HG02870 (cell line): ENCODE results near the gene MCM3AP.
"Not testable (repeated sequence)": the region's sequence is repeated elsewhere in the genome, so short reads cannot be mapped to it uniquely, and the experiment has no call there.

ENCODE experiments used
- ATAC-seq: cut with Tn5 transposase; IDR thresholded peaks from one replicate; pipeline ENCODE4 v1.9.1; 2021; ENCODE audit warnings: mild to moderate bottlenecking, moderate library complexity; ENCODE audit not compliant: unreplicated experiment

The MCM3AP gene

DNA sequence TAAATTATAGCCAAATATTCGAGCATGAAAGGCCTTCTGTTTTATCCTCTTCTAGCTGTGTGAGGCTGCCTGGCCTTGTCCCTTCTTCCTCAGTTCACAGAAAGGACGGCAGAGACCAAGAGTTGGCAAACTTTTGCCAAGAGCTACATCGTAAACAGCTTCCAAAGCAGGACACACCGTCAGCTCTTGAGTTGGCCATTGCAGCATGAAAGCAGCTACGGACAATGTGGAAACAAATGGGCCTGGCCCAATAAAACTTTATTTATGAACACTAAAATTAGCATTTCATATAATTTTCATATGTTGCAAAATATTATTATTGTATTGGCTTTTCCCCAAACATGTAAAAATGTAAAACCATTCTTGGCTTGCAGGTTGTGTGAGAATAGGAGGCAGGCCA lies 27.5 kb upstream of the MCM3AP start:
- no peak for ATAC-seq

DNA sequence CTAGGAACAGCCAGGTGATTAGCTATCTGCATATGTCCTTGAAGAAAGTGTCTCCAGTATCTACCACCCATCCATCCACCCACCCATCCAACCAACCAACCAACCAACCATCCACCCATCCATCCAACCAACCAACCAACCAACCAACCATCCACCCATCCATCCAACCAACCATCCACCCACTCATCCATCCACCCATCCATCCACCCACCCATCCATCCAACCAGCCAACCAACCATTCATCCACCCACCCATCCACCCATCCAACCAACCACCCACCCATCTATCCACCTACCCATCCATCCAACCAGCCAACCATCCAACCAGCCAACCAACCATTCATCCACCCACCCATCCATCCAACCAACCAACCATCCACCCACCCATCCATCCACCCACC lies 26.2 kb upstream of the MCM3AP start:
- no peak for ATAC-seq

DNA sequence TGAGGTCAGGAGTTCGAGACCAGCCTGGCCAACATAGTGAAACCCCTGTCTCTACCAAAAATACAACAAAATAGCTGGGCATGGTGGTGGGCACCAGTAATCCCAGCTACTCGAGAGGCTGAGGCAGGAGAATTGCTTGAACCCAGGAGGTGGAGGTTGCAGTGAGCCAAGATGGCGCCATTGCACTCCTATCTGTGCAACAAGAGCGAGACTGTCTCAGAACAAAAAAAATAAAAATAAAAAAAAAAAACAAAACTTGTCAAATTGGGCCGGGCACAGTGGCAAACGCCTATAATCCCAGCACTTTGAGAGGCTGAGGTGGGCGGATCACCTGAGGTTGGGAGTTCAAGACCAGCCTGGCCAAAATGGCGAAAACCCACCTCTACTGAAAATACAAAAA lies 24.8 kb upstream of the MCM3AP start:
- ATAC-seq = not testable (repeated sequence)

DNA sequence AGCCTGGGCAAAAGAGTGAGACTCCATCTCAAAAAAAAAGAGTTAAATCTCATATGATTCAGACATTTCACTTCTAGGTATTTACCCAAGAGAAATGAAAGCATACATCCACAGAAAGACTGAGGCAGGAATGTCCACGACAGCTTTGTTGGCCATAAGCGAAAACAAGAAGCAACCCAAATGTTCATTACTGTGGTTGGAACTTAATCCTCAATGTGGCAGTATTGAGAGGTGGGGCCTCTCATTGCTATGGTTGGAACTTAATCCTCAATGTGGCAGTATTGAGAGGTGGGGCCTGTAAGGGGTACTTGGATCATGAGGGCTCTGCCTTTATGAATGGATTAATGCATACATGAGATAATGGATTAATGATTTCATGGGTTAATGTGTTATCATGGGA lies 23.0 kb upstream of the MCM3AP start:
- ATAC-seq = no peak

DNA sequence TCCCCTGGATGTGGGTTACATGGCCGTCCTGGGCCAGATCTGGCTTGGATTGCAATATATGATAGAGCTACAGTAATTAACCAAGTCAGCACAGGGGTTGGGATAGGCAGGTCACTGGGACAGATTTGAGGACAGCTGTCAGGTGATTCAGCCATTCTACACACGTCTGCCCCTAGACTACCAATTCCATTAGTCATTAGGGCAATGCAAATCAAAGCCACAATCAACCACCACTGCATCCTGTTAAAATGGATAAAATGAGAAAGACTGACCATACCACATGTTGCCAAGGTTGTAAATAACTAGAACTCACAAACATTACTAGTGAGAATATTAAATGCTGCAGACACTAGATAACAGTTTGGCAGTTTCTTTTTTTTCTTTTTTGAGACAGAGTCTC lies 22.2 kb upstream of the MCM3AP start:
- ATAC-seq = no peak

DNA sequence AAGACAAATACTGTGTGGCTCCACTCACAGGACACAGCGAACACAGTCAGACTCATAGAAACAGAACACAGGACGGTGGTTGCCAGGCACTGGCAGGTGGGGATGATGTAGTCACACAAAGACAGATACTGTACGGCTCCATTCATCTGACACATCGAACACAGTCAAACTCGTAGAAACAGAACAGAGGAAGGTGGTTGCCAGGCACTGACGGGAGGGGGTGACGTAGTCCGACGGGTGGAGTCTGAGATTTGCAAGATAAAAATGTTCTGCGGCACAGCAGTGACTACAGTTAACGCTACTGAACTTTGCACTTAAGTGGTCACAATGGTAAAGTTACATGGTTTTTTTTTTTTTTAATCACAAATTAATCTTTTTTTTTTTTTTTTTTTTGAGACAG lies 19.5 kb upstream of the MCM3AP start:
- no peak for ATAC-seq

DNA sequence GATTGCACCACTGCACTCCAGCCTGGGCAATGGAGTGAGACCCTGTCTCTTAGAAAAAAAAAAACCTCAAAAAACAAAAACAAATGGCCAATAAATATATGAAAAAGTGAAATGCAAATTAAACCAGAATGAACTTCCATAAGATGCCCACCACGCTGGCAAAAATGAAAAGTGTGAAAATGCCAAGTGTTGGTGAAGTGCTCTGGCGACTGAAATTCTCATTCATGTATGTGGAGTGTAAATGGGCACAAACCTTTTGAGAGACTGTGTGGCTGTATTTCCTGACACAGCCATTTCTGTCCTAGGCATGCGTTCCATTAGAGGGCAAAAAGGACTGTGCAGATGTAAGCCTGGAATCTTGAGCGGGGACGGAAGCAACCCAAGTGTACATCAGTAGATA lies 19.0 kb upstream of the MCM3AP start:
- no peak for ATAC-seq

DNA sequence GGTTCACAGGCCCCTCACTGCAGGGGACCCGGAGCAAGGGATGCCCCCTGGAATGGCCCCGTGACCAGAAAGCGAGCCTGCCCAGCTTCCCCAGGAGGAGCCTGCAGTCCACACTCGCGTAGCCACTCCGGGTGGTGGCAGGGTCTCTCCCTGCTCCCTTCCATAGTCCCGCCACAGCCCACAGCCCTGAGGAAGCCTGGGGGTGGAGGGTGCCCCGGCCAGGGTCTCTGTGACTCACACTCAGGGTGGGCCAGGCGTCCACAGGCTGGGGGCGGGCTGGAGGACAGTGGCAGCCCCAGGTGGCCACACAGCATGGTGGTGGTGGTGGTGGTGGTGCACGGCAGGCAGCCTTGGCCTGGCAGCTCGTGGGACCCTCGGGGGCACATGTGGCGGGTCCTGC lies 16.3 kb upstream of the MCM3AP start:
- ATAC-seq = no peak

DNA sequence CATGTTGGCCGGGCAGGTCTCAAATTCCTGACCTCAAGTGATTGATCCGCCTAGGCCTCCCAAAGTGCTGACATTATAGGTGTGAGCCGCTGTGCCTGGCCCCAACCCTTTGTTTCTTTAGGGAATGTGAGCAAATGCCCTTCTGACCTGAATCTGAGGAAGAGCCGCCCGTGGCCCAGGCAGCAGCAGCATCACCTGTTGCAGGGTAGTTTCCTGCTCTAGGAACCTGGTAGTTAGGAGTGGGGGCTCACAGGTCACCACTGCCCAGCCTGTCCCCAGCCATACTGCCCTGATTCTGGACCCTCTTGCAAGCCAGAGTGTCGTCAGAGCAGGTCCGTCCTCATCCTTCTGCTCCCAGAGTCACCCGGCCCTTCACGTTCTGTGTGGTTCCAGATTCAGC lies 13.8 kb upstream of the MCM3AP start:
- ATAC-seq = no peak

DNA sequence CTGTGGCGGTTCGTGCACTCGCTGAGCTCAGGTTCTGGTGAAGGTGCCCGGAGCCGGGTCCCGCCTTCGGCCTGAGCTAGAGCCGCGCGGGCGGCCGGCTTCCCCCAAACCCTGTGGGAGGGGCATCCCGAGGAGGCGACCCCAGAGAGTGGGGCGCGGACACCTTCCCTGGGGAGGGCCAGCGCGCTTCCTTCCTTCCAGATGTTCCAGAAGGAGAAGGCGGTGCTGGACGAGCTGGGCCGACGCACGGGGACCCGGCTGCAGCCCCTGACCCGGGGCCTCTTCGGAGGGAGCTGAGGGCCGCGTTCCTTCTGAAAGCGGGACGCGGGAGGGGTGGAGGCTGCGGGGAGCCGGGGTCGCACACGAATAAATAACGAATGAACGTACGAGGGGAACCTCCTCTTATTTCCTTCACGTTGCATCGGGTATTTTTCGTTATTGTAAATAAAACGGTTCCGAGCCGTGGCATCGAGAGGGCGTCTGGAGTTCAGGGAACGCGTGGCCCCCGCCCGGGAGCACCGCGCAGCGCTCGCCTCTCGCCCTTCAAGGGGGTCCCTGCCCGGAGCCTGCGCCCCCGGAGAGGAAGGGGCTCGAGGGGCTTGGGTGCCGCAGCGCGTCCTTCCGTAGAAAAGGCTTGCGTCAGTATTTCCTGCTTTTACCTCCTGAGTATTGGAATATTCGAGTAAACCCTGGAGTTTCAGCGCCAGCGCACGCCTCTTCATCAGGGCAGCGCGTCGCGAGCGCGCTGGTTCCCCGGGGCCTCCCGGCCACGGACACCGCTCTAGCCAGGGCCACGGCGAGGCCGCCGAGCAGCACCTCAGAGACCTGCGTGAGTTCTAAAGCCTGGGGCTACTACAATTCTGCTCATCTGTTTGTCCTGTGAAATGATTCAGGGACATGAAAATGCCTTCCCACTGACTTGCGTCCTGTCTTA lies 12.2 kb upstream of the MCM3AP start:
- no peak for ATAC-seq

DNA sequence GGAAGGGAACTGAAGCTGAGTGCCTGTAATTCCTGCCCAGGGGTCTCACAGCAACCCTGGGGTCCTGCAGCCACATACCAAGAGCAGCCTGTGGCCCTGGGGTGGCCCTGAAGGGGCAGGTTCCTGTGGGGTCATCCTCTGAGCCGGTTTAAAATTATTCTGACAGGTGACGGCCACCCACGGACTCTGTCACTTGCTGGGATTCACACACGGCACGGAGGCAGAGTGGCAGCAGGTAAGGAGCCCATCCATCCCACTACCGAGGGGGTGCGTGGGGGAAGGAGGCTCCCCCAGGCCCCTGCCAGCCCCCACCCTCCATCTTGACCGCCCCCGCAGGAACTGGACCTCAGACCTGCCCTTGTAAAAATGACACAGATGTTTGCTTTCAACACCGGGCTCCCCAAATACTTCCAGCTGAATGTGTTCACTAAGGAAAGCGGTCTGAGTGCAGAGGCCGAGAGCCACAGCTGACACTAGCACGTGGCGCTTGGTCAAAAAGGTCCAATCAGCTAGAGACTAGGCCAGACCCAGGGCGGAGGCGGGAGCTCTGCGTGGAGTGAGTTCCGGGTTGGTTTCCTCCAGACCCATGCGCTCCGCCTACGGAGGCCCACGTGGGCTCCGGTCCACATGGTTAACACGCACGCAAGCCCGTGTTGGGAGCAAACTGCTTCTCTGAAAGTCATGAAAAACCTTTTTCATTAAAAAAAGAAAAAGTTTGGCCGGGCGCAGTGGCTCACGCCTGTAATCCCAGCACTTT lies 10.8 kb upstream of the MCM3AP start:
- no peak for ATAC-seq

DNA sequence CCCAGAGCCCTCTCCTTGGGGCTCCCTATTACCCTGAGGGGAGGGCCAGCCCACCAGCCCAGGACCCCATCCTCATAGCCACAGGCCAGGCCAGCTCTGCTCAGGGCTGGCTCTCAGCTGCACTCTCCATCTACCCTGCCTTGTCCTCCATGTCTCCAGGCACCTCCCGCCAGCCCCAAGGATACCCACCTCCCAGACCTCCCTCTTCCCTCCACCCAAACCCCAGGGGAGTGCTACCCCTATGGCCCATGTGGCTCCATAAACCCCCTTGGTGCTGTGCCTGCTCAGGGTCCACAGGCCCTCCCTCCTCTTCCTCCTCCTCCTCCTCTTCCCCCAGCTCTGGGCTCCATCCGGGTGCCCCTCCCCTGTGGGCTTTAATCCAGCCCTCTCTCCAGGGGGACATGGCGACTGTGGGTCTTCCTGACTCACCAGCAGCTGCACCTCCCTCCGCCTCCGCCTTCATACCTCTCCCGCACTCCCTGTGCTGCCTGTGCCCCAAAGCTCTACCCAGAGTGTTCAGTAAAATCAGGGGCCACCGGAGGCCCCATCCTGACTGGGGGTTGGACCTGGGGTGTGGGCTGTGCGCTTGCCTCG lies 9.9 kb upstream of the MCM3AP start:
- ATAC-seq = no peak

DNA sequence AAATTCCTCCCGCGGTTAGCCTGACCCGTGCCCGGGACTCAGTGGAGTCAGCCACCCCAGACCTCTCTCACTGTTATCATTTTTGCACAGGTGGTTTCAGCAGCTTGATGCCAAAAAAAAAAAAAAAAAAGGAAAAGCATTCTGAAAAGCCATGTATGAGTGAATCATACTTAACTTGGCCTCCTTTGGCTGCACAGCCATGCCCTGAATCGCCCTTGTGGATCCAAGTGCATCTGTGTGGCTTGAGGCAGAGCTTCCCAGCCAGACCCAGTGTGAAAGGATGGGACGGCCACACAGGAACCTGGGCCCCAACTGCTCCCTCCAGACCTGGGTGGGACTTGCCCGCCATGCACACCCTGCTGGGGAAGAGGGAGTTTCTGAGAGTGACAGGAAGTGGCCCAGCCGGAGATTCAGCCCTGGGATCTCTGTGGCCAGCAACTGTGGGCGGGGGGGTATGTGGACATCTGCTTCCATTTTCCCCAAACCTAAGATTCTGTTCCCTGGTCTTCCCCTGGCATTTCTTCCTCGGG lies 9.3 kb upstream of the MCM3AP start:
- no peak for ATAC-seq

DNA sequence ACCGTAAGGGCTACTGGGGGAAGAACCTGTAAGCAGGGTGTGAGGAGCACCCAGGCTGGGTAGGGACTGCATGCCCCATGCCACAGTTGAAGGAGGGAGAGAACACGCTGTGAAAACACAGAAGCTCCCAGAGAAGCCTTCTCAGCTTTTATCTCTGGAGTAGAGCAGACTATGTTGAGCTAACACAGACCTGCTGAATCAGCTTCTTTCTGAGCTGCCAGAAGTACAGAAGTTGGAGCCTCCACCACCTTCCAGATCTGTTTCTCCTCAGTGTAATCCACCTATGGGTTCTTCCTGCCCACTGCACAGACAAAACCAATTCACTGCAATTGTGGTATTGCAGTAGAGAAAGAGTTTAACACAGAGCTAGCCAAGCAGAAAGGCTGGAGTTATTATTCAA lies 6.2 kb upstream of the MCM3AP start:
- no peak for ATAC-seq

DNA sequence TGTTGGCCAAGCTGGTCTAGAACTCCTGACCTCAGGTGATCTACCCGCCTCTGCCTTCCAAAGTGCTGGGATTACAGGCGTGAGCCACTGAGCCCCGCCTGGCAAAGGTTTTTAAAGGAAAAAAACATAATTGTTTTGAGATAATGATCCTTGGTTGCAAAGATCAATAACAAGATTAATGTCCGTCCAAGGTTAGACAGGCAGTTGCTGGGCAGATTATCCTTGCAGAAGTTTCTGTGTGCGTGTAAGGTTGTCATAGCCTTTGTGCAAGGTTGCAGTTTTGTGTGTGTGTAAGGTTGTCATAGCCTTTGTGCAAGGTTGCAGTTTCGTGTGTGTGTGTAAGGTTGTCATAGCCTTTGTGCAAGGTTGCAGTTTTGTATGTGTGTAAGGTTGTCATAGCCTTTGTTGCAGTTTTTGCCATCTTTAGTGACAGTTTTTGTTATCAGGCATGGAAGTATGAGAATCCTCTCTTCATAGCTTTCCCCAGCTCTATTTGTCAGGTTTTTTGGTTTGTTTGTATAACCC lies 4.3 kb upstream of the MCM3AP start:
- ATAC-seq = no peak

DNA sequence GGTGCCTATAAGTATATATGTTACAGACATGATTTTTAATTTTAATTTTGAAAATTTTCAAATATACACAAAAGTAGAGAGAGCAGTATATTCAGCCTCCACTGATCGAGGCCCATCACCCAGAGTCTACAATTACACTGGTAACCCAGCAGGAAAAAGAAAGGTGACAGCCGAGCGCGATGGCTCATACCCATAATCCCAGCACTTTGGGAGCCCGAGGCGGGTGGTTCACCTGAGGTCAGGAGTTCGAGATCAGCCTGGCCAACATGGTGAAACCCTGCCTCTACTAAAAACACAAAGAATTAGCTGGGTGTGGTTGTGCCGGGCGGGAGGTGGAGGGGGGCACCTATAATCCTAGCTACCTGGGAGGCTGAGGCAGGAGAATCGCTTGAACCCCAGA lies 2.1 kb upstream of the MCM3AP start:
- ATAC-seq = no peak

DNA sequence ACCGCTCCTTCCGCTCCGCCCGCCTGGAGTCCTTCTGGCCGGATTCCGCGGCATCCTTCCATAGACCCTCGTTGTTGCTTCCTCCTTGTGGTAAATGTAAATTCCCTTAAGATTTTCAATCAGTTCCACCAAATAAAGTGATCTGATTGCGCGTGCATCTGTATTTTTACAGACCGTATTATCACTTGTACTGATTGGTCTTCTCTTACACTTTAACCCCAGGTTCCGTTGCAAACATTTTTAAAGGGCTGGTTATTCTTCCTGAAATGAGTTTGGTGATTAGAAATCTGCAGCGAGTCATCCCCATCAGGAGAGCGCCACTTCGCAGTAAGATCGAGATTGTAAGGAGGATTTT lies 1.2 kb upstream of the MCM3AP start:
- no peak for ATAC-seq

DNA sequence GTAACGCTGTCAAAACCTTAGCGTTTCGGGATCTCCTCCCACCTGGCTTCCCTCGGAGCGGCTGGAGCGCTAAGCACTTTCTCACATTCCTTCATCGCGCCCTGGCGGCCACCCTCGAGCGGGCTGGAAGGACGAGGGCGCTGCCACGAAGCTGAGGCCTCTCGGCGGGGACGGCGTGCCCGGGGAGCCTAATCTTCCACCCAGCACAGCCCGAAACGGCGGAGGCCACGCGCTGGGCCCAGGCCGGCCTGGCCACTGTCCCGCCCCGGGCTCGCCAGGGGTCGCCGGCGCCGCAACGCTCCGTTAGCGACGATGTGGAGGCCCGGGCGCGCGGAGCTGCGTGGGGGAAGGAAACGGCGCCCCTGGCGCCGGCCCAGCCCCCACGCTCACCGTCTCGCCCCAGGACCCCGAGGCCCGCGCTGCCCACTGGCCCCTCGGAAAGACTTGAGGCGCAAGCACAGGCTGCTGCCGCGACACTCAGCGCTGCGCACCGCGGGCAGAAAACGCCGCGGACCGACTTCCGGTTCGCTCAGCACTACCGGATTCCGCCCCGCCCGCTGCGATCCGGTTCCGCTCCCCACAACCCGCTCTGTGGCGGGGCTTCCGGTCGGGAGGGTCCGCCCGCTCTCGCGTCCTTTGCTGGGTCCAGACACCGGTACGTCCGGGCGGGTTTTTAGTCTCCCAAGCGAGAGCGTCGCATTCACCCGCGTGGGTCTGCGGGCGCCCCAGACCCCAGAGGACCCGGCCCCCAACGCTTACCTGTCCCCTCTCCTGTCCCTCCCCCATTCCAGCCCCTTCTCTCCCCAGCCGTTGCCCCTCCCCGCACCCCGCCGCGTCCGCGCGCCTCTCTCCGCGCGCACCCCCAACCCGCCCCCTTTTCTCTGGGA lies 593 bp upstream of the MCM3AP start, which contains the start of gene YBEY:
Gene YBEY (plus strand): TSS at position 582 of the 887 bp plus-strand sequence. CDS start 572 bp downstream, outside the sequence.
- ATAC-seq = peak; percentile 79

DNA sequence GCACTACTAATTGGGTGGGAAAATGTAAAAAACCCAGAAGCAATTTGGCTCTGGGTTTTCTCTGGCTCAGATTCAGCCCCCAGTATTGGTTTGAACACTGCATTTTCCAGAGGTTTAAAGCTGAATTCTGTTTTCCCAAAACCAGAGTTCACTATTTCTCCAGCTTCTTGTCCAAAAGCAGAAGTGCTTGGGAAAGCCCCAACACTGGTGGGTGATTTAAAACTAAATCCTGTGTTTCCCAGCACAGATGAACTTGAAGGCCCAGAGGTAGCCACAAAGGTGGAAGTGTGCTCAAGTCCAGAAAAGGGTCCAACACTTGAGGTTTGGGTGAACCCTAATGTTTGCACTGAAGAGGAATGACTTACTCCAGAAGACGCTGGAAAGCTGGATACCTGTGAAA lies 678 bp downstream of the MCM3AP start:
- ATAC-seq = no peak

DNA sequence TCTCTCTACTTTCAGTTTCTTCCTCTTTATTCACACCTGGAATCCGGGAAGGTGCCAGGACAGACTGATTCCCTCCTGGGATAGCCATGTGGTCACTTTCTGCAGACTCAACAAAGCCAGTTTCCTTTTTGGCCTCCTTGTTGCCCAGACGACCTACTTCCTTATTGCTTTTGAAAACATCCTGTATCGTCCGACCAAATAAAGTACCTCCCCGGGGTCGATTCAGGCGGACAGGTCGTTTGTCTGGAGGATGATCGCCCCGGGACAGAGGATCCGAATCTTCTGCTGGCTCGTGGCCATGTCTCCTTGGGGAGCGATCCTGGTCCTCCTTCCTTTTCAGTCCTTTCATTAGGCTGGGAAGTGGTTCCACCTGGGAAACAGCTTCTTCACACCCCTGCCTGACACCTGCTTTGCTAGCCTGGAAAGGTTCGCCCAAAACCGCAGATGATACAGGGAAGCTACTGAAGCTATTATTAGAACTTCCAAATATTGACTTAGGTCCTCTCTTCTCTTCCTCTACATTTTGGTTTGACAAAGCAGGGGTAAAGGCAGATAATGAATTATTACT lies 1.2 kb downstream of the MCM3AP start:
- ATAC-seq = no peak
